Mucosa of rectum (tissue), 2 donors: Measurements from ENCODE around the gene MARCOL.

Experiments
- H3K27ac ChIP-seq, 2 donors: one replicate each; pipeline ENCODE4 v1.7.0; 2013; ENCODE audit warnings: inconsistent platforms in 2 of 2, low read depth in 2 of 2, low read length in 2 of 2
- H3K27me3 ChIP-seq, 2 donors: one replicate each; pipeline ENCODE4 v1.7.0; 2013; ENCODE audit warnings: low read length in 2 of 2; ENCODE audit not compliant: control insufficient read depth in 2 of 2, insufficient read depth in 2 of 2
- H3K36me3 ChIP-seq, 2 donors: one replicate each; pipeline ENCODE4 v1.7.0; 2013; ENCODE audit warnings: low read length in 2 of 2; ENCODE audit not compliant: control insufficient read depth in 2 of 2, insufficient read depth in 2 of 2
- H3K4me1 ChIP-seq, 2 donors: one replicate each; pipeline ENCODE4 v1.7.0; 2013; ENCODE audit warnings: low read length in 2 of 2, mild to moderate bottlenecking in 1 of 2; ENCODE audit not compliant: control insufficient read depth in 2 of 2, insufficient read depth in 2 of 2
- H3K4me3 ChIP-seq, 2 donors: one replicate each; pipeline ENCODE4 v1.7.0; 2013; ENCODE audit warnings: low read length in 2 of 2
- H3K9ac ChIP-seq, 2 donors: one replicate each; pipeline ENCODE4 v1.7.0; 2013; ENCODE audit warnings: low read length in 2 of 2, low read depth in 1 of 2, mild to moderate bottlenecking in 1 of 2
- H3K9me3 ChIP-seq, 2 donors: one replicate each; pipeline ENCODE4 v1.7.0; 2013; ENCODE audit warnings: low read length in 2 of 2; ENCODE audit not compliant: control insufficient read depth in 2 of 2
- donor health status: healthy.
- donor health status: Normal muscosa, but diverticular disease.

The MARCOL gene

GRCh38 chr5:148214665-148215185, 23.6 kb upstream of the MARCOL start:
- no peaks in the 10 kb centered on the region for H3K9me3 ChIP-seq
- no peaks in the 10 kb centered on the region for H3K4me1 ChIP-seq
- H3K27ac ChIP-seq: no peak overlapping the region
- no peak overlapping the region for H3K4me3 ChIP-seq
- no peaks in the 10 kb centered on the region for H3K27me3 ChIP-seq
- no peak overlapping the region for H3K9ac ChIP-seq
- no peaks in the 10 kb centered on the region for H3K36me3 ChIP-seq

DNA sequence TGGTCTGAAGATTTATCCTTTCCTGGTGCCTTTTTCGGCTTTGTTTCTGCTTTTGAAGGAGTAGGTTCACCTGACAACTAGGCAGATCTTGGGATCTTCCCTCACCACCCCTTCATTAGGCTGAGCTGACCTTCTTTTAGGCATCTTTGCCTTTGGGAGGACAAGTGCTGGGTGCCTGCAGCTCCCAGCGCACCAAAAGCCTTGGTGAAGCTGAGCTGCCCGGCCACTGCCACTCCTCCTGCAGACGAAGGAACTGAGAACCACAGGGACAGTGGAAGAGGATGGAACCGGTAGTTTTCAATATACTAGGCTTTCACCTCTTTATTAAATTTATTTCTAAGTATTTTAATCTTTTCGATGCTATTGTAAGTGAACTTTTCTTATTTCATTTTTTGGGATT, 16.8 kb upstream of the MARCOL start:
- H3K9ac ChIP-seq: no peak overlapping the region
- no peaks in the 10 kb centered on the region for H3K36me3 ChIP-seq
- no peaks in the 10 kb centered on the region for H3K4me1 ChIP-seq
- no peaks in the 10 kb centered on the region for H3K9me3 ChIP-seq
- H3K4me3 ChIP-seq: no peak overlapping the region
- no peak overlapping the region for H3K27ac ChIP-seq
- no peaks in the 10 kb centered on the region for H3K27me3 ChIP-seq

- H3K27me3 ChIP-seq: no peaks in the 10 kb centered on the region
Measured at GRCh38 chr5:148224117-148224742, 14.1 kb upstream of the MARCOL start.

GRCh38 chr5:148228392-148228984, 9.8 kb upstream of the MARCOL start:
- Histone ChIP-seq H3K4me3 (no peak overlapping the region), H3K36me3 (no peaks in the 10 kb centered on the region), H3K9ac (no peak overlapping the region), H3K27ac (no peak overlapping the region), H3K9me3 (no peaks in the 10 kb centered on the region), H3K27me3 (no peaks in the 10 kb centered on the region), H3K4me1 (no peaks in the 10 kb centered on the region)

More at GRCh38 chr5:148224117-148224742, 14.1 kb upstream of the MARCOL start:
- Histone ChIP-seq H3K36me3 (no peaks in the 10 kb centered on the region), H3K4me1 (no peaks in the 10 kb centered on the region), H3K9ac (no peak overlapping the region), H3K4me3 (no peak overlapping the region), H3K9me3 (no peaks in the 10 kb centered on the region), H3K27ac (no peak overlapping the region)

DNA sequence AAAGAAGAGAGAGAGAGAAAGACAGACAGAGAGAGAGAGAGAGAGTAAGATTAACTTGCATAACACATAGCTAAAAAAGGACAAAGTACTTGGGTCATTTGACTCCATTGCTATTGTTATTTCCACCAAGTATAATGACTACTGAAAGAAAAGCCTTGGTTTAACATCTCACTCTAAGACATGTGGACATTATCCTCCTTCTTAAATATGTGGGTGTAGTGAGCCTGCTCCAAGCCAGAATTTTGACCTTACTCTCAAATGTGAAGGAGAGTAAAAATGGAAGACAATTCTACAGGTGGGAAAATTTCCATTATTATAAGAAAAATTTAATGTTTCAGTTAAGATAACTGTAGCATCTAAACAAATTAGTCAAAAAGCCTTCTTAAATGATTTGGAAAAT, 8.5 kb upstream of the MARCOL start:
- Histone ChIP-seq H3K27me3 (no peaks in the 10 kb centered on the region), H3K27ac (no peak overlapping the region), H3K4me1 (no peaks in the 10 kb centered on the region), H3K9me3 (no peaks in the 10 kb centered on the region), H3K36me3 (no peaks in the 10 kb centered on the region), H3K4me3 (no peak overlapping the region), H3K9ac (no peak overlapping the region)

- no peak overlapping the region for H3K9ac ChIP-seq
- H3K27me3 ChIP-seq: no peaks in the 10 kb centered on the region
- no peak overlapping the region for H3K4me3 ChIP-seq
- H3K27ac ChIP-seq: no peak overlapping the region
- H3K9me3 ChIP-seq: no peaks in the 10 kb centered on the region
- no peaks in the 10 kb centered on the region for H3K36me3 ChIP-seq
- H3K4me1 ChIP-seq: no peaks in the 10 kb centered on the region
Measured at GRCh38 chr5:148230240-148230639, 8.1 kb upstream of the MARCOL start.

GRCh38 chr5:148237785-148238417, 424 bp upstream of the MARCOL start:
- Histone ChIP-seq H3K9me3 (no peaks in the 10 kb centered on the region), H3K4me1 (no peaks in the 10 kb centered on the region), H3K36me3 (no peaks in the 10 kb centered on the region), H3K27ac (no peak overlapping the region), H3K4me3 (no peak overlapping the region), H3K27me3 (no peaks in the 10 kb centered on the region), H3K9ac (no peak overlapping the region)

- Histone ChIP-seq H3K4me3 (no peak overlapping the region), H3K9me3 (no peaks in the 10 kb centered on the region), H3K27me3 (no peaks in the 10 kb centered on the region), H3K27ac (no peak overlapping the region), H3K9ac (no peak overlapping the region), H3K36me3 (no peaks in the 10 kb centered on the region), H3K4me1 (no peaks in the 10 kb centered on the region)
Measured at GRCh38 chr5:148248894-148249293, 10.6 kb downstream of the MARCOL start.

DNA sequence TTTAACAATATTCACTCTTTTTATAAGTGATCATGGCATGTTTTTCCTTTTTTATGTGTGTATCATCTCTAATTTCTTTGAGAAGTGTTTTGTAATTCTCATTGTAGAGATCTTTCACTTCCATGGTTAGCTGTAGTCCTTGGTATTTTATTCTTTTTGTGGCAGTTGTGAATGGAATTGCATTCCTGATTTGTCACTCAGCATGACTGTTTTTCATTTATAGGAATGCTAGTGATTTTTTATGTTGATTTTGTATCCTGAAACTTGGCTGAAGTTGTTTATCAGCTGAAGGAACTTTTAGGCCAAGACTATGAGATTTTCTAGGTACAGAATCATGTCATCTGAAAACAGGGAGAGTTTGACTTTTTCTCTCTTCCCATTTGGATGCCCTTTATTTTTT, 17.1 kb downstream of the MARCOL start:
- Histone ChIP-seq H3K27ac (no peak overlapping the region), H3K9me3 (no peaks in the 10 kb centered on the region), H3K36me3 (no peaks in the 10 kb centered on the region), H3K4me1 (no peaks in the 10 kb centered on the region), H3K9ac (no peak overlapping the region), H3K27me3 (no peaks in the 10 kb centered on the region), H3K4me3 (no peak overlapping the region)

- no peaks in the 10 kb centered on the region for H3K9me3 ChIP-seq
- H3K9ac ChIP-seq: no peak overlapping the region
- no peaks in the 10 kb centered on the region for H3K27me3 ChIP-seq
- H3K36me3 ChIP-seq: no peaks in the 10 kb centered on the region
- no peak overlapping the region for H3K4me3 ChIP-seq
- no peaks in the 10 kb centered on the region for H3K4me1 ChIP-seq
- H3K27ac ChIP-seq: no peak overlapping the region
Measured at GRCh38 chr5:148259288-148259687, 21.0 kb downstream of the MARCOL start.
